ENCODE data around the gene STXBP5.

- no peak for TF ChIP-seq CTCF (IDR thresholded peaks at IDR 0.05)
- TF ChIP-seq EZH2 (IDR thresholded peaks at IDR 0.05; ENCODE audit: borderline replicate concordance, insufficient read depth, low read depth, low read length, poor library complexity, severe bottlenecking), result no peak
Measured at GRCh38 chr6:147211349-147211748, 7.1 kb downstream of the STXBP5 start.
